DMS53 (cell line): ENCODE data around the gene CYP2S1.

Experiments used
- DNase-seq: peaks from one replicate; lab custom pipeline; 2025; lab: John Stamatoyannopoulos, UW

The CYP2S1 gene

DNA sequence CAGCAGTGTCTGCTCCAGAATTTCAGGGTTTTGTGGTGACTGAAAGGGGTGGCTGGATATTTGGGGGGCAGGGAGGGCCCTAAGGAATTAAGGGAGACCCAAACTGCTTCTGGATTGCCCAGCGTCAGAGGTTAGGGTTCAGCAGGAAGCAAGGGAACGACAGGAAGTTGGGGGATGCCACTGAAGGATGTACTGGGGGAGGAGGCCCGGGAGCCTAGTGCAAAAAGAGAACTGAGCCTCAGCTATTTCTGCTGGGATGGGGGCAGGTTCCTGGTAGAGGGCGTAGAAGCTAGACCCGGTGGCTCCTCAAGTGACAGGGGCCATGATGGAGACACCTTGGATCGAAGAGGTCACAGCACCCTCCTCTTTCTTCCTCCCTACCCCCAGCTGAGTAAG, 1.1 kb downstream of the CYP2S1 start:
- DNase-seq: no peak

DNA sequence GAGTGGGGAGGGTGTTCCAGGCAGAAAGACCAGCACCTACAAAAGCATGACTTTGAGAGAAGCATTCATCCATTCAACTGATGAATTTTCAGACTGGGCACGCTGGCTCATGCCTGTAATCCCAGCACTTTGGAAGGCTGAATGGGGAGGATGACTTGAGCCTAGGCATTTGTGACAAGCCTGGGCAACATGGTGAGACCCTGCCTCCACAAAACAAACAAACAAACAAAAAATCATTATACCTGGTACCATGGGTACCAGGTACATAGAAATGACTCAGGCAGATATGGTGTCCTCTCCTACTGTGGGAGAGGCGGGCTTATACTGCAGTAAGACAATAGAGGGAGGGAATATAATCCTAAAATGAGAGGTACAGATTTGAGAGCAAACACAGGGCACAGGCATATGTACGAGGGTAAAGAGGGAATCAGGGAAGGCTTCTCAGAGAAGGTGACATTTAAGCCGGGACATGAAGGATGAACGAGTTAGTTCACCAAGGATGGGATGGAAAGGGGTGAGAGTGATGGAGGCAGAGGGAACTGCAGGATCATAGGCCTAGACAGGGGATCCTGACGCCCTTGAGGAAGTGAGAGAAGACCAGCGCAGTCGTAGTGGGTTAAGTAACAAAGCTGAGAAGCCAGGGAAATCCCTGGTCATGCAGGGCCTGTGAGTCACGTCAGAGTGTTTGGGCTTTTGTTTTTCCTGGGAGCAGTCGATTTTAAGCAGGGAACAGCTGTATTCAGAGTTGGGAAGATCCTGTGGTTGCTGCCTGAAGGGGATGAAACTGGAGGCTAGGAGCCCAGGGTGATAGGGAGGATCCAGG, 2.9 kb downstream of the CYP2S1 start:
- DNase-seq: no peak

DNA sequence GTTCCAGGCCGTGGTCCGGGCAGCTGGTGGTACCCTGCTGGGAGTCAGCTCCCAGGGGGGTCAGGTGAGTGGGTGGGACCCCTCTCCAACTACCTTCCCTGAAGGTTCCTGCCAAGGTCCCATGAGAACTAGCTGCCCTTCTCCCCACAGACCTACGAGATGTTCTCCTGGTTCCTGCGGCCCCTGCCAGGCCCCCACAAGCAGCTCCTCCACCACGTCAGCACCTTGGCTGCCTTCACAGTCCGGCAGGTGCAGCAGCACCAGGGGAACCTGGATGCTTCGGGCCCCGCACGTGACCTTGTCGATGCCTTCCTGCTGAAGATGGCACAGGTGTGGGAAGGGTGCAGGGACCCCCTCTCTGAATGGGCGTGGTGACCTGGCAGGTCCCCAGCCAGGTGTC, 5.5 kb downstream of the CYP2S1 start:
- DNase-seq: no peak

DNA sequence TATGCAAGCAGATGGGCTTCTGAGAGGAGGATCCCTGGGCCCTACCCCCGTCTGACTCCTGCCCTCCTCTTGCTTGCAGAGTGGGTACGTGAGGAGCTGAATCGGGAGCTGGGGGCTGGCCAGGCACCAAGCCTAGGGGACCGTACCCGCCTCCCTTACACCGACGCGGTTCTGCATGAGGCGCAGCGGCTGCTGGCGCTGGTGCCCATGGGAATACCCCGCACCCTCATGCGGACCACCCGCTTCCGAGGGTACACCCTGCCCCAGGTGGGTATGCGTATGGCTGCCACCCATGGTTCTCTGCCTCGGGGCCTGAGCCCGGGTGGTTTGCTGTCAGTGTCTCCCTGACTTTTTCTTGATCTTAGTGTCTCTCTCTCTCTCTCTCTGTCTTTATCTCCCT, 10.4 kb downstream of the CYP2S1 start:
- DNase-seq: no peak

DNA sequence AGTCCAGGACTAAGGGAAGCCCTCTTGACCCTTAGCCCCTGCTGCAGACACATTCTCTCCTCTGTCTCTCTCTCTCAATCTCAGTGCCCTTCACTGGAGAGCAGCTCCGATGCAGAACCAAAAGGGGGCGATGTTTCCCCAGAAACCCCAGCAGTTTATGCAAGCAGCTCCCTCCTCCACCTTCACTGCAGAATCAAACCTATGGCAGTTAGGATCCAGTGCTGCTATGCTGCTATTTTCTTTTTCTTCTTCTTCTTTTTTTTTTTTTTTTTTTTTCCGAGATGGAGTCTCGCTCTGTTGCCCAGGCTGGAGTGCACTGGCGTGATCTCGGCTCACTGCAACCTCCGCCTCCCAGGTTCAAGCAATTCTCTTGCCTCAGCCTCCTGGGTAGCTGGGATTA, 11.3 kb downstream of the CYP2S1 start:
- DNase-seq: peak; percentile 87

DNA sequence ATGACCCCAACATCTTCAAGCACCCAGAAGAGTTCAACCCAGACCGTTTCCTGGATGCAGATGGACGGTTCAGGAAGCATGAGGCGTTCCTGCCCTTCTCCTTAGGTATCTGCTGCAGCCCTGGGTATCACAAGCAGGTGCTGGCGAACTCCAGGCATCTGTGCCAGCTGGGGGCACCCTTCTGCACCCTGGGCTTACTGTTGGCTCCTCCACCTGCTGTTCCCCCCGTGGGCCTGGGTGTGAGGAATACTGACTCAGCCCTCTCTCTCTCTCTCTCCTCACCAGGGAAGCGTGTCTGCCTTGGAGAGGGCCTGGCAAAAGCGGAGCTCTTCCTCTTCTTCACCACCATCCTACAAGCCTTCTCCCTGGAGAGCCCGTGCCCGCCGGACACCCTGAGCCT, 13.0 kb downstream of the CYP2S1 start:
- DNase-seq: no peak

DNA sequence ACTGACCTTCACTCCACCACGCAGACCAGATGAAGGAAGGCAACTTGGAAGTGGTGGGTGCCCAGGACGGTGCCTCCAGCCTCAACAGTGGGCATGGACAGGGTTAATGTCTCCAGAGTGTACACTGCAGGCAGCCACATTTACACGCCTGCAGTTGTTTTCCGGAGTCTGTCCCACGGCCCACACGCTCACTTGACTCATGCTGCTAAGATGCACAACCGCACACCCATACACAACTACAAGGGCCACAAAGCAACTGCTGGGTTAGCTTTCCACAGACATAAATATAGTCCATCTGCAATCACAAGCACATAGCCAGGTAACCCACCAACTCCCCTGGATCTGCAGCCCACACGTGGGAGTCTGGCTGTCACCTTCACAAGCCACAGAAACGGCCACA, 13.4 kb downstream of the CYP2S1 start:
- no peak for DNase-seq

DNA sequence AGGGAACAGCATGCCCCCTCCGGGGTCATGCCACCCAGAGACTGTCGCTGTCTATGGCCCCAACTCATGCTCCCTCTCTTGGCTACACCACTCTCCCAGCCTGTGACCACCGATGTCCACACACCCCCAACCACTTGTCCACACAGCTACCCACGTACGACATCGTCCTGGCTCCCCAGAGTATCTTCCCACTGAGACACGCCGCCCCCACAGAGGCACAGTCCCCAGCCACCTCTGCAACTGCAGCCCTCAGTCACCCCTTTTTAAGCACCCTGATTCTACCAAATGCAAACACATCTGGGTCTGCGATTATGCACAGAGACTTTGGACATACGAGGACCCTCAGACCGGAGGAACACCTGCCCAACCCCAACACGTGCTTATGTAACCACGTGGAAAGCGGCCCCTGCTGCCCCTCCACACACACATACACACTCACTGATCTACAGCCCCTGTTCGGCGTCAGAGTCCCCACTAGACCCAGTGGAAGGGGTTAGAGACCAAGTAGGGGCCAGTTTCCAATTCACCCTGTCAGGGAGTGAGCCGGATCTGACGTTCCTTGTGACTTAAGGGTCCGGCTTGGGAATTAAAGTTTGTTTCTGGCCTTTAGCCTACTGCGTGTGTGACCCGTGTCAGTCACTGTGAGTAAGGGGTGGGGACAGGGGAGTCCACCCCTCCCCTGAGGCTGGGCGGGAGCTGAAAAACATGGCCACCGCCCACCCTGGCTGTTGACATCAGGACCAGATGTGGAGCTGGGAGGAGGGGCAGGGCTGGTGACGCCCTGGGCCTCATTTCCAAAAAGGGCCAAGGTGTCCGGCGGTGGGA, 14.1 kb downstream of the CYP2S1 start:
- DNase-seq: no peak

DNA sequence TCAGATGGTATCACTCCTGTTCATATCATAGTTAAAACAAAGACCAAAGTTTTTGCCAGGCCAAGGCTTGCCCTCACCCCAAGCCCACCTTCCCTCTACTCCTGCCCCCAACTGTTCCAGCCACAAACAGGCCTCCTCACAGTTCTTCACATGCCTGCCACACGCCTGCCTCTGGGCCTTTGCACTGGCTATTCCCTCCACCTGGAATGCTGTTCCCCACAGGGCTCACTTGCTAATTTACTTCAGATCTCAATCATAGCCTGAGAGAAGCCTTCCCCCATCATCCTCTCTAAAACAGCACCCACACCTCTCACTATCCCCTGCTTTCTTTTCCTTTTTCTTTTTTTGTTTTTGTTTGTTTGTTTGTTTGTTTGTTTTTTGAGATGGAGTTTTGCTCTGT, 21.1 kb downstream of the CYP2S1 start:
- DNase-seq: no peak

DNA sequence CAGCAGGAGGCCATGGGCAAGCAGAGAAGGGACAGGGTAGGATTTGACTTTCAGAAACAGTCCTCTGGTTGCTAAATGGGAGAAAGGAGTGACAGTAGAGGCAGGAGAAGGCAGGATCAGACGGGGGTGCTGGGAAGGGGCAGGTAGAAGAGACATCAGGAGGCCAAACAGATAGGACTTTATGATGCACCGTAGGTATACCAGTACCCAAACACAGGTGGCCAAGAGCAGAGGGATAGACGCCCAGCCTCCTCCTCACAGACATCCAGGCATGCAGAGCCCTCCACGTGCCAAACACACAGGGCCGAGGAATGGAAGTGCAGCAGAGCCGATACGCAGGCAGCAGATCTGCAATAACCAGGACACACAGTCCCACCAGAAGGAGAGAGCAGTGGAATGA, 24.7 kb downstream of the CYP2S1 start:
- no peak for DNase-seq

DNA sequence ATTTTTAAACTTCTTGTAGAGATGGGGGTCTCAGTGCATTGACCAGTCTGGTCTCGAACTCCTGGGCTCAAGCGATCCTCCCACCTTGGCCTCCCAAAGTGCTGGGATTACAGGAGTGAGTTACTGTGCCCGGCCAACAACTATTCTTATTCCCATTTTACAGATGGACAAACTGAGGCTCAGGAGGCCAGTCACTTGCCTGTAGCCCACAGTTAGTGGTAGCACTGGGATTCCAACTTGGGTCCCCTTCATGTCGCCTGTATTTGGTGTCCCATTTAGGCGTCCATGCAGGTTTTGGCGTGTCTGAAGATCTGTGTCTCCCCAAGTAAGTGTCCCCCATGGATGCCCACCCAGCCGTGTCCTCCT, 25.2 kb downstream of the CYP2S1 start:
- DNase-seq: no peak

DNA sequence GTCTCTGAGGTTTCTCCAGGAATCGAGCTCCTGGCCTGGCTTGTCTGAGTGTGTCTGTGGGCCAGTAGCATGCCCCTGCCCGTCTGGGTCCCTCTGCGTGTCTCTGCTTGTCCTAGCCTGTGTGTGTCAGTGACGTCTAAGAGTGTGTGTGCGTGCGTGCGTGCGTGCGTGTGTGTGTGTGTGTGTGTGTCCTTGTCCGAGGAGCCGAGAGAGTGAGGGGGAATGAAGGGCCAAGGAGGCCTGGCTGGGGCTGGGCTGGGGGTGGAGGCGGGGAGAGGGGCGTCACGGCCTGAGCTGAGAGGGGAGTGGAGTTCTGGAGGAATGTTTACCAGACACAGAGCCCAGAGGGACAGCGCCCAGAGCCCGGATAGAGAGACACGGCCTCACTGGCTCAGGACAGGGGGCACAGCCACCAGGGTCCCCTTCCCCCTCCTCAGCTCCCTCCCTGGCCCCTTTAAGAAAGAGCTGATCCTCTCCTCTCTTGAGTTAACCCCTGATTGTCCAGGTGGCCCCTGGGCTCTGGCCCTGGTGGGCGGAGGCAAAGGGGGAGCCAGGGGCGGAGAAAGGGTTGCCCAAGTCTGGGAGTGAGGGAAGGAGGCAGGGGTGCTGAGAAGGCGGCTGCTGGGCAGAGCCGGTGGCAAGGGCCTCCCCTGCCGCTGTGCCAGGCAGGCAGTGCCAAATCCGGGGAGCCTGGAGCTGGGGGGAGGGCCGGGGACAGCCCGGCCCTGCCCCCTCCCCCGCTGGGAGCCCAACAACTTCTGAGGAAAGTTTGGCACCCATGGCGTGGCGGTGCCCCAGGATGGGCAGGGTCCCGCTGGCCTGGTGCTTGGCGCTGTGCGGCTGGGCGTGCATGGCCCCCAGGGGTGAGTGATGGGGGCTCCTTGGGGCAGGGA, 25.8 kb downstream of the CYP2S1 start, which contains the start of gene AXL:
TSS of gene AXL (plus strand) at position 609 of the 893 bp plus-strand sequence. CDS start at position 779, 170 bp downstream.
- peak; percentile 23 for DNase-seq

DNA sequence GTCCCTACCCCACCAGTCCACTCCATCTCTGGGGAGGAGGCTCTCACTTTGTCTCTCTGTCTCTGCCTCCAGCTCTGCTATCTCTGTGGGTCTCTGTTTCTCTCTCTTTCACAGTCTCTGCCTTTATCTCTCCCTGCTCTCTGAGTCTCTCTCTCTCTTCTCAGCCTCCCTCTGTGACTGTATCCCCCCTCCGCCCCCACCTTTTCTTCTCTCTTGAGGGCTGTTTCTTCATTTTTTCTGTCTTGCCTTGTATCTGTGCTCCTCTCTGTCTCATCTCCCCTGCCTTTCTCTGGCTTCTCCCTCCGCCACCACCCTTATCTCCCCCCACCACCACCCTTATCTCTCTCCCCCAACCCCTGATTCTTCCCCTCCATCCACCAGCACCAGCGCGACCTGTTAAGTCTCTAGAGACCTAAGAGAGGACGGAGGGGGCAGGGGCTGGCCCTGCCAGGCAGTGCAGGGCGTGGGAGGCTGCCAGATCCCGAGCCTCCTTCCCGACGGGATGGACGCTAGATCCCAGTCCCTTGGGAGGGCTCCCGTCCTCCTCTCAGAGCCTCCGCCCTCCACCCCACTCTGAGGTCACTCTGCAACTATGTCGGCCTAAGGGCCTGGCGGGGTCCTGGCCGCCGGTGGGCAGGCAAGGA, 27.0 kb downstream of the CYP2S1 start:
- no peak for DNase-seq

DNA sequence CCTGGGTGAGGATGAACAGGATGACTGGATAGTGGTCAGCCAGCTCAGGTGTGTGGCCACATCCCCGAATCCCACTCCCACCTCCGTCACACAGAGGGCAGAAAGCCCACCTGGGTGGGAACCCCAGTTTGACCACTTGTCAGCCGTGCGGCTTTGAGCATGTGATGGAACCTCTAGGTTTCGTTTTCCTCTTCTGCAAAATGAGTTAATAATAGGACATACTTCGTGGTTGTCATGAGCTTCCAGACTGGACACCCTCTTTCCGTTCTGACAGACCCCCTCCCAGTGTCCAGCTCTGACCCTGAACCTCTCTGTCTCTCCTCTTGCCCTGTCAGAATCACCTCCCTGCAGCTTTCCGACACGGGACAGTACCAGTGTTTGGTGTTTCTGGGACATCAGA, 27.8 kb downstream of the CYP2S1 start:
- DNase-seq: no peak

DNA sequence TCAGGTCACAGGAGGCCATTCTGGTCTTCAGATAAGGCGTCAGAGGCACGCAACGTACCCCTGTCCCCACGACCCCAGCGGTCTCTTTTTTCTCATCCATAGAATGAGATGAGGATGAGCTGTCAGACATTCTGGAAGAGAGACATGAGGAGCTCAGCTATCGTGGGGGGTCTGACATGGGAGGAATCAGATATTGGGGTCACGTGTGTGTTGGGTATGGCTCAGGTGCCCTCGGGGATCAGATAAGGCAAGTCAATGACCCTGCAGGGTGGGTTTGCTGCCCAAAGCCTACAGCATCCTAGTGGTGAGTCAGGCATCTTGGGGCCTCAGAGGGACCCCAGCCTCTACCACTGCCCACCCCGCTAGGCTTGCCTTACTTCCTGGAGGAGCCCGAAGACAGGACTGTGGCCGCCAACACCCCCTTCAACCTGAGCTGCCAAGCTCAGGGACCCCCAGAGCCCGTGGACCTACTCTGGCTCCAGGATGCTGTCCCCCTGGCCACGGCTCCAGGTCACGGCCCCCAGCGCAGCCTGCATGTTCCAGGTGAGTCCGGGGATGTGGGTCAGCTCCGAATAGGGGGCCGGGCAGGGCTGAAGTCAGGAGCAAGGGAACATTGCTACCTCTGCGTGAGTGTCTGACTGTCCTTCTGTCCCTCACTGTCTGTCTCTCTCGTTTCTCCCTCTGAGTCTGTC, 28.6 kb downstream of the CYP2S1 start:
- no peak for DNase-seq

DNA sequence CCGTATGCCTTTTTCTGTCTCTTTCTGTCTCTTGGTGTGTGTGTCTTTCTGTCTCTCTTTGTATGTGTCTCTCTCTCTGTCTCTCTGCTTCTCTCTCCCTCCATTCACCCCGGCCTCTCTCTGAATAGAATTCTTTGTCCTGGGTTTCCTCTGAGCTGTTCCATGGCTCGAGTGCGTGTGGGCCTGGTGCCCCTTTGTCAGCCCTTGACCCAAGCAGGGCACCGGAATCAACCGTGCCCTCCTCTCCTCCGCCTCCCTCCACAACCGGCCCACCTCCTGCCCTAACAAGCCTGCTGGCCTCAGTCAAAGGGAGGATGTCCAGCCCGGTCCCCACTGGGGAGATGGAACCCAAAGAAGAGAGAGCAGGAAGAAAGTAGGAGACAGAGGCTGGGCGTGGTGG, 29.2 kb downstream of the CYP2S1 start:
- no peak for DNase-seq

DNA sequence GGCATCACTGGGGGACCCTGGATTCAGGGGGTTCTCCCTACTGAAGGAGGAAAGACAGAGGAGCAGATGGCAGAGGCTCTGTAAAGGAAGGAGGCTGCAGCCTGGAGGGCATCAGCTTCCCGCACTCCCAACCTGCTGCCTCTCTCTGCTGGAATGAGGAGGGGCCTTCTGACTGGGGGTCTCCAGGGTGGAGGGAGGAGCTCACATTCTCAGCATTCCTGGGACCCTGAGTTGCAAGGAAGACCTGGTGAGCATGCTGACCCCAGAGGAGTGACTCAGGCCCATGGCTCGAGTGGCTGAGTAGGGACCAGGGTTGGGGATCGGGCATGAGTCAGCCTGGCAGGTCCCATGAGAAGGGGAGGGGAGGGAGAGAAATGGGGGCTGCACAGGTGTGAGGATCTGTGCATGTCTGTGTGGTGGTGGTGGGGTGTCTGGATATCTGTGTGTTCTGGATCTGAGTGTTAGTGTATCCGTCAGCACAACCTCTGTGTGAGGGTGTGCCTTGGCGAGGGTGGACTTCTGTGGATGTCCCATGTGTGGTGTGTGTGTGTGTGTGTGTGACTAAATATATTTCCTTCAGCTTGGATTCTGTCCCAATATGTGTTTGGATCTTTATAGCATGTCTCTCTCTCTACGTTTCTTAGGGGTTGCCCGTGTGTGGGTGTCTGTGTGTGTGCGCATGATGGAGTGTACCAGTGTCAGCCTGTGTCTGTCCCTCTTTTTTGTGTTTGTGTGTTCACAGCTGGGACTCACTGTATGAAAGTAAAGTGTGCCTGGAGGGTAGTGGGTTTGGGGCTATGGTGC, 30.6 kb downstream of the CYP2S1 start:
- no peak for DNase-seq

DNA sequence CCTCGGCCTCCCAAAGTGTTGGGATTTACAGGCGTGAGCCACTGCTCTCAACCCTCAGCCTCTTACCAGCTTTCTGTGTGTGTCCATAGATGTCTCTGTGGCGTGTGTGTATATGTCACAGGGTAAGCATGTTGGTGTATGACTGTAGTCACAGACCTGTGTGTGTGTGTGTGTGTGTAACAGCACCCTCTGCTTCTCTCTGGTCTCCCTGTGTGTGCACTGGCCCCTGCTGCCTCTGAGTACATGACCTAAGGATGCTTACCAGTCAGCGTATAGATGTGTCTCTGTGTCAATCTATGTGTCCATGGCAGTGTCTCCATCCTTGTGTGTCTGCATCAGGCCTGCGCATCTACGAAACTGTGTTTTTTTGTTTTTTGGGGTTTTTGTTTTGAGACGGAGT, 31.6 kb downstream of the CYP2S1 start:
- no peak for DNase-seq

DNA sequence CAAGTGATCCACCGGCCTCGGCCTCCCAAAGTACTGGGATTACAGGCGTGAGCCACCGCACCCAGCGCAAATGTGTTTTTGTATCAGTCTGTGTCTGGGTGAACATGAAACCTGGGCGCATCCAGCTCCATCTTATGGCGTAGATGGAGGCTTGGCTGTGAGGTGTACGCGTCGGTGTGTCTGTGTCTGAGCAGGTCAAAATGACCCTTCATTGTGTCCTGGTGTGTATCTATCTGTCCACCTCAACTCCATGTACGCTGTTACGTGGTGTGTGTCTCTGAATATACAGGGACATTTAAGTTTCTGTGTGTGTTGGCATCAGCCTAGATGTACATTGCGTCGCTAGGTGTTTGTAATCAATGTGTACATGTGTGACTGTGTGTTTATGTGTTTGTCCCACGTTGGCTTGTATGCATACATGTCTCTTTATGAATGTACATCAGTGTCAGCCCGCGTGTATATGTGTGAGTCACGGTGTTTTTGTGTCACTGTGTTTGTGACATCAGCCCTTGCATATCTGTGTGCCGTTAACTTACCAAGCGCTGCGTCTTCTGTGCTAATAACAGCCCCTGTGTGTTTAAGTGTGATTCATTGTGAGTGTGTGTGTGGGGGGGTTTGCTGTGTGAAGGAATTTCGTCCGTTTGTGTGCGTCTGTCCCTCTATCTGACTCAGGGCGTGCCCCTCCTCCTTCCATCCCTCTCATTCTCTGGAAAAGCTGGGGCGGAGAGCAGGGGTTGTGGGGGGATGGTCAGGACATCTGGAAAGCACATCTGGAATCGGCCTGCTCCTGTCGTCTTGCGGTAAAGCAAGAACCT, 32.4 kb downstream of the CYP2S1 start:
- no peak for DNase-seq
